Measurements from ENCODE around the gene DEFB113.

GRCh38 chr6:49980898-49981297 lies 11.5 kb upstream of the DEFB113 start:
- TF ChIP-seq MYC (IDR thresholded peaks at IDR 0.05; ENCODE audit: insufficient read depth, insufficient read length, insufficient replicate concordance, low read length, severe bottlenecking) (no peak), POLR2A (IDR thresholded peaks at IDR 0.05; ENCODE audit: low read depth, low read length) (no peak), RCOR1 (conservative IDR thresholded peaks at IDR 0.05; ENCODE audit: low read depth, low read length) (no peak), CTCF (IDR thresholded peaks at IDR 0.05 in 2 of 3, conservative IDR thresholded peaks at IDR 0.05 in 1 of 3; ENCODE audit: control insufficient read depth in 2 of 3, extremely low read depth in 1 of 3, insufficient read depth in 1 of 3, low read depth in 3 of 3, low read length in 3 of 3) (no peak), POLR2AphosphoS5 (IDR thresholded peaks at IDR 0.05; ENCODE audit: low read length) (no peak), RFX5 (IDR thresholded peaks at IDR 0.05; ENCODE audit: low read depth, low read length) (no peak), RAD21 (IDR thresholded peaks at IDR 0.05; ENCODE audit: insufficient read depth, low read depth, low read length) (no peak), ELK1 (IDR thresholded peaks at IDR 0.05; ENCODE audit: low read depth, low read length) (no peak), SPI1 (IDR thresholded peaks at IDR 0.05; ENCODE audit: borderline replicate concordance, insufficient read depth, low read depth, low read length) (no peak), REST (IDR thresholded peaks at IDR 0.05; ENCODE audit: low read depth, low read length) (no peak), MYB (IDR thresholded peaks at IDR 0.05; ENCODE audit: borderline replicate concordance, low read depth, low read length) (no peak), ESRRA (IDR thresholded peaks at IDR 0.05; ENCODE audit: low read length) (no peak)

All from GM12878 (cell line).